Body of pancreas (tissue), 4 donors: ENCODE measurements around the gene GPX7.

Source experiments
- CTCF ChIP-seq, 7 experiments: fragments of 450-650 bp in 4 of 7; fragments of 200-600 bp in 3 of 7; sonication (generic) in 3 of 7; IDR thresholded peaks; one replicate each; pipeline ENCODE4 v1.5.1; 2016 to 2019; ENCODE audit warnings: antibody characterized with exemption in 7 of 7
- POLR2A ChIP-seq, 3 donors: fragments of 450-650 bp; IDR thresholded peaks; one replicate each; pipeline ENCODE4 v1.6.1; 2016; ENCODE audit warnings: antibody characterized with exemption in 3 of 3, mild to moderate bottlenecking in 2 of 3

DNA sequence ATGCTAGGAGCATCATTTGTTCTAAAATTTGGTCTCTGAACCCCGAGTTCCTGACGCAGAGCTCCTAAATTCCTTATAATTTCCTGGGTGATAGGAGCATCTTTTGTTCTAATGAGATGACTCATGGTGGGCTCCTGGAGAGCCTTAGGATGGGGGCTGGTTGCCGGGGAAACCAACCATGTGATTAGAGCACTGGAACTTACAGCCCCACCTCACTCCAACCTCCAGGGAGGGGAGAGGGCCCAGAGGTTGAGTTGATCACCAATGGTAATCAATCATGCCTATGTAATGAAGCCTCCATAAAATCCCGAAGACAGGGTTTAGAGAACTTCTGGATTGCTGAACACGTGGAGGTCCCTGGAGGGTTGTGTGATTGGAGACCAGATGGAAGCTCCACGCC, 38.5 kb downstream of the GPX7 start:
- TF ChIP-seq POLR2A (IDR thresholded peaks at IDR 0.05) (no peak), CTCF (IDR thresholded peaks at IDR 0.05) (no peak)
